Large intestine (tissue), 3 donors: ENCODE measurements around the gene RDH5. TPM values are rescaled to one million over a fixed set of nuclear protein-coding genes. Genes with fewer than 3 reads are reported as not detected.
A peak's percentile ranks its signal among the peaks of the same experiment; 100 is the strongest.

ENCODE experiments used
- DNase-seq, 2 donors: peaks; one replicate each; pipeline versions ENCODE4 v3.0.0 to v3.0.0-alpha.2; 2013
- H3K27ac ChIP-seq: one replicate; pipeline ENCODE4 v1.5.1; 2013; ENCODE audit warnings: low read length
- H3K27me3 ChIP-seq: 2 replicates; pipeline ENCODE4 v1.6.1; 2013; ENCODE audit warnings: low read length; ENCODE audit not compliant: control insufficient read depth, insufficient read depth
- H3K36me3 ChIP-seq: 2 replicates; pipeline ENCODE4 v1.6.1; 2013; ENCODE audit warnings: low read length; ENCODE audit not compliant: control insufficient read depth, insufficient read depth
- H3K4me1 ChIP-seq: one replicate; pipeline ENCODE4 v1.6.1; 2013; ENCODE audit warnings: low read length; ENCODE audit not compliant: control insufficient read depth, insufficient read depth
- H3K4me3 ChIP-seq: one replicate; pipeline ENCODE4 v1.5.1; 2013; ENCODE audit warnings: low read length
- H3K9me3 ChIP-seq: one replicate; pipeline ENCODE4 v1.6.1; 2013; ENCODE audit warnings: mild to moderate bottlenecking, low read depth, low read length, moderate library complexity; ENCODE audit not compliant: control insufficient read depth
- WGBS: methylation state at CpG from one replicate; pipeline ENCODE4 v1.1.5; 2013; ENCODE audit warnings: low lambda C conversion rate; ENCODE audit not compliant: insufficient coverage; 5-methylcytosine and 5-hydroxymethylcytosine counted together
- polyA plus RNA-seq: library from polyadenylated mRNA; unstranded; fragments of 120-200 nt; gene quantifications from one replicate; pipeline ENCODE4 v1.2.1, GENCODE V29; 2013

Gene RDH5
- polyA plus RNA-seq, 1 donor, result 56.7 TPM

DNA sequence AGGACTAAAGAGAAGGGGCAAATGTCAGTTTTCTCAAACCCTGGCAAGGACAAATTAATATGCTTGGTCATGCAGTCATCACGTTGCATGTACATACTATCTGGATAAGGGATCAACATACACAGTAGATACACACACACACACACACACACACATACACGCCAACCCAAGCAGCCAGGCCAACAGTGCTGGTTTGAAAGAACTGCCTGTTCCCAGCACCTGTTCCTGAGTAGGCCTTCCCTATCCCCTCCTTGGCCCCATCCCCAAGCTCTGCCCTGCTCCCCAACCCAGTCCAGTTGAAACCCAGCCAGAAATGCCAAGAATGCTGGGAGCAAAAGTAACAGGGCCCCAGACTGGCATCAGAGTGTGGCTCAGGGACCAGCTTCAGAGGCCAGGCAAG, 16.9 kb upstream of the RDH5 start:
- Histone ChIP-seq H3K9me3 (no peaks in the 10 kb centered on the region), H3K27ac (no peak overlapping the region), H3K36me3 (no peaks in the 10 kb centered on the region), H3K4me3 (no peak overlapping the region), H3K4me1 (peaks cover 35% of the 10 kb centered on the region), H3K27me3 (peaks cover 9% of the 10 kb centered on the region)
- no CpG with 5 or more reads among the region's 2 CpGs for WGBS
- DNase-seq, result no peak

DNA sequence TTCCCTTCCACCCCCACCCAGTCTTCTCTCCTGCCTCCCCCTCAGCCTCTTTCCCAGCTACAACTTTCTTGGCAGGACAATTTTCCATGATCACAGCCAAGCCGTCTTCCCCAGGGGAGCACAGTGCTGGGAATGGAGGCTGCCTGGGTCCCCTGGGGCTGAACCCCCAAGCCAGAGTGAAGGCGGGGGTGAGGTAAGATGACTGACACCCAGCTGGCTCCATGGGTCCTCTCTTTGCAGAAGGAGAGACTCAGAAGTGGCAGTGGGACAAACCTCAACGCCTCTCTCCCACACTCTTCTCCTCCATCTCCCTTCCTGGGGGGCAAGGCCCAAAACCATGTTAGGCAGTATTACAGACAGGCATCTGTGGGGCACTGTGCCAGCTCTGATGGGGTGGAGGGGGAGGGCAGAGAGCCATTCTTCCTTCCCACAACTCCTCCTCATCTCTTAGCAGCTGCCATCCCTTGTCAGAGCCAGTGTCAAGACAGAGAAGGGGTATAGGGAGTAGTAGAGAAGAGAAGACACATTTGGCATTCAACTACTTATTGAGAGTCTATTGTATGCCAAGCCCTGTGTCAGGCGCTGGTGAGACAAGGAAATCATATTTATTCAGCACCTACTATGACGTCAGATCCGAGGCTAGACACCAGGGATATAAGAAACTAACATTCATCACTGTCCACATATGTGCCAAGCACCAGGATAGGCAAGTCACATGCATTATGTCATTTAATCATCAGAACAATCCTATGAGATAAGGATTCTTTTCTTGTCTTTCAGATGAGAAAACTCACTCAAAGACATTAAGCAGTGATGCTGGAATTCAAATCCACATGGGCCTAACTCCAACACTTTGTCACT, 16.1 kb upstream of the RDH5 start:
- no peak for DNase-seq
- no peak overlapping the region for H3K27ac ChIP-seq
- H3K4me1 ChIP-seq, result peaks cover 33% of the 10 kb centered on the region
- no peaks in the 10 kb centered on the region for H3K9me3 ChIP-seq
- H3K27me3 ChIP-seq, result peaks cover 15% of the 10 kb centered on the region
- WGBS, result no CpG with 5 or more reads among the region's 6 CpGs
- no peaks in the 10 kb centered on the region for H3K36me3 ChIP-seq
- H3K4me3 ChIP-seq, result no peak overlapping the region

- WGBS, result no CpG with 5 or more reads among the region's 9 CpGs
- H3K4me3 ChIP-seq, result no peak overlapping the region
- H3K27ac ChIP-seq, result no peak overlapping the region
- H3K9me3 ChIP-seq, result no peaks in the 10 kb centered on the region
- no peaks in the 10 kb centered on the region for H3K36me3 ChIP-seq
- peaks cover 23% of the 10 kb centered on the region for H3K4me1 ChIP-seq
- peaks cover 22% of the 10 kb centered on the region for H3K27me3 ChIP-seq
- no peak for DNase-seq
Observed at GRCh38 chr12:55704824-55705718, 15.1 kb upstream of the RDH5 start.

DNA sequence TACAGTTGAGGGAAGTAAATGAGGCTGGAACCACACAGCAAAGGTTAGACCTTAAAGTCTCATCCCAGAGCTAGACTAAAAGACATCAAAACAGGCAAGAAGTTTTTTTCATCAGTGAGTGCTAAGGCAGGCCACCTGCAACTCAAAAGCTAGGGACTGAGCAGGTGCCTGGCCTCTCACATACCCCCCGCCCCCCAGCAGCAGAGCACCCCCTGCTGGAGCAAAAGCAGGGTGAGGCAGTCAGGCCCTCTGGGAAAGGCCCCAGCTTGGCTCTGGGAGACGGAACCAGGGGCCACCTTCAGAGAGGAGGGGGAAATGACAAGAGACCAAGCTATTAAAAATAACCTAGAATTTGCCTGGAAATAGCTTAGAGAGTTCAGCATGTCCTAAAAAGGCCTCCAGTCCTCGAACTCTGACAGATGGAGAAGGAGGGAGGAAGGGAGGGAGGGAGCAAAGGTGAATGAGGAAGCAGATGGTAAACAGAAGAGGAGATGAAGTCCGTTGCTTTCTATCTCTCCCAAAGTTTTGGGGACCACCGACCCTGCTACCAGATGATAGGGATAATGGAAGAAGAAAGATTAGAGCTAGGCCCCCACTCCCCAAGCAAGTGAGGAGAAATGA, 14.3 kb upstream of the RDH5 start:
- peaks cover 22% of the 10 kb centered on the region for H3K4me1 ChIP-seq
- no peaks in the 10 kb centered on the region for H3K9me3 ChIP-seq
- H3K27me3 ChIP-seq, result peaks cover 24% of the 10 kb centered on the region
- no peak for DNase-seq
- no peak overlapping the region for H3K4me3 ChIP-seq
- no peaks in the 10 kb centered on the region for H3K36me3 ChIP-seq
- H3K27ac ChIP-seq, result no peak overlapping the region
- WGBS, result 0% methylated on average over 1 of the region's 5 CpGs

DNA sequence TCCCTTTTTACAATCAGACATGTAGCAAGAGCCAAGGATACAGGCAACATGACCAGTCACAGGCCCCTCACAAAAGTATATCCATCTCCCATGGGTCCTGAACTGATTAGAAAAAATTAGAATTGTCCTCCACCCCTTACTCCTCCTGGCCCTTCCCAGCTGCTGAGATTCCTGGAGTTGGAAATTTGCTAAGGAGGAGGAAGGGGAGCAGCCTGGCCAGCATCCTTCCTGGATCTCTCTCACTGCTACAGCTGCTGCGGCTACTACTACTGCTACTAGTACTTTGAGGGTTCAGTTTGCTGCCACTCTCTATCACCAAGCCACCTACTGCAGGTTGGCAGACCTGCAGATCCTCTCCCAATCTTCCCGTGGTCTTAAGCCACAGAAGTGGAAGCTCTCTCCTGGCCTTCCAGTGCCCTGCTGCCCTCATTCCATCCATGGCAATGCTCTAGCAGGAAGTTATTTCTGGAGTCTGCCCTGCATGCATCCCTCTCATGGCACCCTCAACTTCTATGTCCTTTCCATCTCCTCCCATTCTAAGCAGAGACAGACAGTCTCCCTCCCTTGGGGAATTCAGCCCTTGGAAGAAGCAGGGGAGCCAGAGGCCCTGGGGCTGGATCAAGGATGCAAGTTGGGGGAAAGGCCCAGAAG, 13.5 kb upstream of the RDH5 start:
- DNase-seq, result no peak
- H3K27ac ChIP-seq, result no peak overlapping the region
- no peaks in the 10 kb centered on the region for H3K9me3 ChIP-seq
- peaks cover 24% of the 10 kb centered on the region for H3K27me3 ChIP-seq
- no peaks in the 10 kb centered on the region for H3K36me3 ChIP-seq
- no CpG with 5 or more reads among the region's 2 CpGs for WGBS
- peak overlapping the region; percentile 53 for H3K4me3 ChIP-seq
- H3K4me1 ChIP-seq, result peaks cover 22% of the 10 kb centered on the region

DNA sequence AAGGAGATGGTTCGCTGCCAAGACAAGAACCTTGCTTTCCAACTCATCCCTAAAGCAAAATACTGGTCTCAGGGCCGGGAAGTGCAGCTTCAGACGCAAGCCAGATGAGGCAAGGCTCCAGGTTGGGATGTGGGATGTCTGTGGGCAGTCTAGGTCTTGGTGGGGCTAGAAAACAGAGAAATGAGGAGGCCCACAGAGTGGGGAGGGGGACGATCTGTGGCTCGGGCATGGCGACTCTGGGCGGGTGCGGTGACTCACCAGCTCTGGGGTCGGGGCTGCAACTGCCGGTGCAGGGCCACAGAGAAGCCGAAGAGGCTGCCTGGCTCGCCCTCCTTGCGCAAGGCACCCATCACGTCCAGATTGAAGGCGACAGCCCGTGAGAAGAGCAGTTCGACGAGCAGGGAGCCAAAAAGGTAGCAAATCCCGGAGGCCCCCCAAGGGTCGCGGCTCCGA, 12.9 kb upstream of the RDH5 start:
- H3K4me1 ChIP-seq, result peaks cover 22% of the 10 kb centered on the region
- H3K27me3 ChIP-seq, result peaks cover 27% of the 10 kb centered on the region
- no peaks in the 10 kb centered on the region for H3K9me3 ChIP-seq
- no peaks in the 10 kb centered on the region for H3K36me3 ChIP-seq
- no CpG with 5 or more reads among the region's 22 CpGs for WGBS
- no peak overlapping the region for H3K27ac ChIP-seq
- H3K4me3 ChIP-seq, result peak overlapping the region; percentile 53
- no peak for DNase-seq

DNA sequence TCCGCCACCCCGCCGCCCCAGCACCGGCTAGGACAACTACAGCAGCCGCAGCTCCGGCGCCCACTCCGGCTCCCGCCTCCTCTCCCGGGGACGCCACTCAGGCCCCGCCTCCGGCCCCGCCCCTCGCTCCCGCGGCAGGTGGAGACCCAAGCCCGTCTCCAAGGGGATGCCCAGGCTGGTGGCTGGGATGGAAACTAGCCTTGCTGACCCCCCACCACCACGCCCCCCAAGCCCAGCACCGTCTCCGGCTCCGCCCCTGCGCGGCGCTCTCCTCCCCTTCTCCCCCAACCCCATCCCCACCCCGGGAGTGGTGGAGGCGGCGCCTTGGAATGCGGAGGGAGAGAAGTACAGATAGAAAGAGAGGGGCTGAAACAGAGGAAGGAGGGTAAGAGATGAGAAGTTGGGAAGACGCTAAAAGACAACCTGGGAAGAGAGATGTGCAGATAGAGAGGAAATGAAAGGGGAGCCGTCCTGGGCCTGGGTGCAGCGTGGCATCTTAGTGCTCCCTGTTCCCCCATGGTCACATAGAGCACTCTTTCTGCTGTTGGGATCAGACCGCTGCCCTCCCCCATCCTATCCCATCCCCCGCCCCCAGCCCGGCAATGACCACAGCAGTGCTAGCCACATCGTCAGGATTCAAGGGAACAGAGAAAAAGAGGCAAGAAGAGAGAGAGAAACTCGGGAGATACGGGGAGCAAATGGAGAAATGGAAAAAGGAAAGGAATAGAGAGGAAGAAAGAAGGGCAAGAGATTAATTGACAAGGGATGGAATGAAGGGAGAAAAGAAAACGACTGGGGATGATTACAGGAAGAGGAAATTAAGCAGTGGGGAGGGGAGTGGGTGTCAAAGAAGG, 12.1 kb upstream of the RDH5 start, which contains the start of gene ITGA7:
Gene ITGA7, minus strand, starts transcription at position 64 of the 854 bp plus-strand sequence. CDS start 222 bp downstream, outside the sequence.
- Histone ChIP-seq H3K27me3 (peaks cover 29% of the 10 kb centered on the region), H3K9me3 (no peaks in the 10 kb centered on the region), H3K4me3 (peak within 1 kb of the TSS; percentile 53), H3K36me3 (no peaks in the 10 kb centered on the region), H3K4me1 (peaks cover 20% of the 10 kb centered on the region), H3K27ac (no peak within 1 kb of the TSS)
- DNase-seq, result peak in 1 of 2 donors; percentile 46
- 0% methylated on average over 3 of the region's 39 CpGs for WGBS

- peaks cover 29% of the 10 kb centered on the region for H3K27me3 ChIP-seq
- H3K9me3 ChIP-seq, result no peaks in the 10 kb centered on the region
- no peak for DNase-seq
- H3K4me1 ChIP-seq, result peaks cover 13% of the 10 kb centered on the region
- H3K27ac ChIP-seq, result no peak overlapping the region
- H3K4me3 ChIP-seq, result no peak overlapping the region
- WGBS, result no CpG with 5 or more reads among the region's 3 CpGs
- H3K36me3 ChIP-seq, result no peaks in the 10 kb centered on the region
Observed at GRCh38 chr12:55708695-55709233, 11.4 kb upstream of the RDH5 start.
